ENCODE data around the gene EEF1G. TPM values are rescaled to one million over a fixed set of nuclear protein-coding genes. Genes with fewer than 3 reads are reported as not detected.
A peak's percentile ranks its signal among the peaks of the same experiment; 100 is the strongest.

The EEF1G gene
- total RNA-seq, 4 donors from 2014 or later, result 1,221 to 2,946 (median 2,495) TPM

DNA sequence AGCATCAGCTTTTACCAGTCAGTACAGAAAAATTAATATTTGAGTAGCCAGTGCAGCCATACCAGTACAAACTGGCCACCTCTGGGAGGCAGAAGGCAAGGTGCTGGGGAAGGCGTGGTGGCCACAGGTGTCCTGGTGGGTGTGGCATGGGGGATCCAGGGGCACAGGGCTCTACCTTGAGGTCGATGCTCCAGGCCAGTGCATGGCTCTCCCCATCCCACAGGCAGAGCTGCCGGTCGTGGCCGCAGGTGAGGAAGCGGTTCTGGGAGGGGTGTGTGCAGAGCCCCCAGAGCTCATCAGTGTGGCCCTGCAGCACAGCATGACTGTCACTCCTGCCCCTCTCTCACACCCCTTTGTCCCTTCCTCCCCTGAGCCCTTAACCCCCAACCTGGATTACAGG is 31.8 kb upstream of the EEF1G start:
- no peak overlapping the region for H3K4me3 ChIP-seq
- no peaks in the 10 kb centered on the region for H3K27me3 ChIP-seq
- TF ChIP-seq POLR2AphosphoS5 (IDR thresholded peaks at IDR 0.05) (no peak), EP300 (IDR thresholded peaks at IDR 0.05) (no peak)
- TF ChIP-seq, protein P1, sequence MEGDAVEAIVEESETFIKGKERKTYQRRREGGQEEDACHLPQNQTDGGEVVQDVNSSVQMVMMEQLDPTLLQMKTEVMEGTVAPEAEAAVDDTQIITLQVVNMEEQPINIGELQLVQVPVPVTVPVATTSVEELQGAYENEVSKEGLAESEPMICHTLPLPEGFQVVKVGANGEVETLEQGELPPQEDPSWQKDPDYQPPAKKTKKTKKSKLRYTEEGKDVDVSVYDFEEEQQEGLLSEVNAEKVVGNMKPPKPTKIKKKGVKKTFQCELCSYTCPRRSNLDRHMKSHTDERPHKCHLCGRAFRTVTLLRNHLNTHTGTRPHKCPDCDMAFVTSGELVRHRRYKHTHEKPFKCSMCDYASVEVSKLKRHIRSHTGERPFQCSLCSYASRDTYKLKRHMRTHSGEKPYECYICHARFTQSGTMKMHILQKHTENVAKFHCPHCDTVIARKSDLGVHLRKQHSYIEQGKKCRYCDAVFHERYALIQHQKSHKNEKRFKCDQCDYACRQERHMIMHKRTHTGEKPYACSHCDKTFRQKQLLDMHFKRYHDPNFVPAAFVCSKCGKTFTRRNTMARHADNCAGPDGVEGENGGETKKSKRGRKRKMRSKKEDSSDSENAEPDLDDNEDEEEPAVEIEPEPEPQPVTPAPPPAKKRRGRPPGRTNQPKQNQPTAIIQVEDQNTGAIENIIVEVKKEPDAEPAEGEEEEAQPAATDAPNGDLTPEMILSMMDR (IDR thresholded peaks at IDR 0.05), result no peak
- H3K9me3 ChIP-seq, result no peaks in the 10 kb centered on the region
- H3K4me1 ChIP-seq, result peaks cover 27% of the 10 kb centered on the region
- no peak overlapping the region for H3K27ac ChIP-seq
- no peak for DNase-seq (ENCODE audit: low spot score in 2 of 2)
- 82% methylated on average over 5 of the region's 6 CpGs for WGBS
- peaks cover 35% of the 10 kb centered on the region for H3K36me3 ChIP-seq

DNA sequence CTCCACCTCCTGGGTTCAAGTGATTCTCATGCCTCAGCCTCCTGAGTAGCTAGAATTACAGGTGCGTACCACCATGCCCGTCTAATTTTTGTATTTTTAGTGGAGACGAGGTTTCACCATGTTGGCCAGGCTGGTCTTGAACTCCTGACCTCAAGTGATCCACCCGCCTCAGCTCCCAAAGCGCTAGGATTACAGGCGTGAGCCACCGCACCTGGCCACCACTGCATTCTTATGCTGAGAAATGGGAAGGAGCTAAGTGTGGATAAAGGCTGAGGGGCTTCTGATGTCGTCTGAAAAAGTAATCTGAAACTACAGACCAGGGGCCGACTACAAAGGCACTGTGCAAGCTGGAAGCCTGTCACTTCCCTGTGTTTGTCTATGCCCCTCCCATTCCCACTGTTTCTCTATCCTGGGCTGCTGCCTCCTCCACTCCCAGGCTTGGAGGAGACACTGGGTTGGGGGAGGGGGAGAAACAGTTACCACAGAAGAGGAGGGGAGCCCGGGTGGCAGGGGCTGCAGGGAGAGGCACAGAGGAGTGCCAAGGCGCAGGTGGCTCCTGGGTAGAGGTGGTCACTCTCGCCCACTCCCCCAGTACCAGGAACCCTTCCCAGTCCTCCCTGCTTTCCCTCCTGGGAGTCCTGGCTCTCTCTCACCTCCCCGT is 30.9 kb upstream of the EEF1G start:
- 81% methylated on average over 13 of the region's 13 CpGs for WGBS

DNA sequence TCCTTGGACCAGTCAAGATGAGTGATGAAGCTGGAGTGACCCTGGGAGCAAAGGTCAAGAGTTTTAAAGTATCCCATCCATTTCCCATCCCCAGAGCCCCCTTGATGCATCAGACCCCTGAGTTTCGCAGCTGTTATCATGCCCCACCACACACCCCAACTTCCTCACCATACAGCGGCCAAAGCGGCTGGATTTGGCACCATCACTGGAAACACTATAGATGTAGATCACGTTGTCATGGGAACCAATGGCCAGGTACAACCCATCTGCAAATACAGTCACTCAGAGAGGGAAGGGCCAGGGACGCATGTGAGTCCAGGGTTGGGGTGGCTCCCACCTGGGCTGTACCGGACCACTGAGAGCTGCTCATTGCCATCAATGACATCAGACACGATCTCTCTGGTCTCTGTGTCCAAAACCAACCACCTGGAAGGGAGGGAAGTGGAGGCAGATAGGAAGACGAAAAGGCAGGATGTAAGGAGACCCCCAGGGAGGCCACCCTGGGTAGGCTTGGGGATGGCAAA is 30.1 kb upstream of the EEF1G start:
- H3K27me3 ChIP-seq, result no peaks in the 10 kb centered on the region
- H3K36me3 ChIP-seq, result peaks cover 28% of the 10 kb centered on the region
- DNase-seq (ENCODE audit: low spot score in 2 of 2), result no peak
- H3K4me3 ChIP-seq, result no peak overlapping the region
- 94% methylated on average over 8 of the region's 8 CpGs for WGBS
- TF ChIP-seq, protein P1 (IDR thresholded peaks at IDR 0.05), result no peak
- TF ChIP-seq EP300 (IDR thresholded peaks at IDR 0.05), result no peak
- TF ChIP-seq POLR2A (IDR thresholded peaks at IDR 0.05), result no peak
- TF ChIP-seq POLR2AphosphoS5 (IDR thresholded peaks at IDR 0.05), result no peak
- no peak overlapping the region for H3K27ac ChIP-seq
- no peaks in the 10 kb centered on the region for H3K9me3 ChIP-seq
- H3K4me1 ChIP-seq, result peaks cover 43% of the 10 kb centered on the region

More for the DNA sequence above, 30.9 kb upstream of the EEF1G start:
- H3K27ac ChIP-seq, result no peak overlapping the region
- peaks cover 28% of the 10 kb centered on the region for H3K36me3 ChIP-seq
- peaks cover 35% of the 10 kb centered on the region for H3K4me1 ChIP-seq
- DNase-seq (ENCODE audit: low spot score in 2 of 2), result no peak
- no peaks in the 10 kb centered on the region for H3K9me3 ChIP-seq
- no peak overlapping the region for H3K4me3 ChIP-seq
- H3K27me3 ChIP-seq, result no peaks in the 10 kb centered on the region
- TF ChIP-seq POLR2AphosphoS5 (IDR thresholded peaks at IDR 0.05) (no peak), EP300 (IDR thresholded peaks at IDR 0.05) (no peak), POLR2A (IDR thresholded peaks at IDR 0.05) (no peak)
- TF ChIP-seq, protein P1 (IDR thresholded peaks at IDR 0.05), result no peak

DNA sequence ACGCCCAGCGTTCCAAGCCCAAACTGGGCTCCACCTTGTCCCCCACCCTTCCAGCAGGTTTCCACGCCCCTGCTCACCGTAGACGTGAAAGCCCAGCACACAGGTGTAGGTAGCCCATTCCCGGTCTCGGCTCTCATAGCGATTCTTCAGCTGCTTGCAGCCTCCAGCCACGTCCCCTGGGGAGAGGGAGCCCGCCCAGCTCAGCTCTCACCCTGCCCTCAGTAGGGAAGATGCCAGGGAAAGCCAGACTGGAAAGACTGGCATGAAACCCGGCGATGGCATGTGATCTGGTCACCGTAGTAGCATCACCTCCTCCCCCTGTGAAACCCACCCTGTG is 29.3 kb upstream of the EEF1G start:
- Histone ChIP-seq H3K9me3 (no peaks in the 10 kb centered on the region), H3K27ac (peak overlapping the region; percentile 99), H3K4me3 (peak overlapping the region; percentile 100), H3K4me1 (peaks cover 51% of the 10 kb centered on the region), H3K27me3 (no peaks in the 10 kb centered on the region), H3K36me3 (peaks cover 25% of the 10 kb centered on the region)
- TF ChIP-seq POLR2A (IDR thresholded peaks at IDR 0.05), result no peak
- no peak for TF ChIP-seq EP300 (IDR thresholded peaks at IDR 0.05)
- TF ChIP-seq, protein P1 (IDR thresholded peaks at IDR 0.05), result no peak
- no peak for TF ChIP-seq POLR2AphosphoS5 (IDR thresholded peaks at IDR 0.05)
- WGBS, result 16% methylated on average over 5 of the region's 13 CpGs
- DNase-seq (ENCODE audit: low spot score in 2 of 2), result no peak

DNA sequence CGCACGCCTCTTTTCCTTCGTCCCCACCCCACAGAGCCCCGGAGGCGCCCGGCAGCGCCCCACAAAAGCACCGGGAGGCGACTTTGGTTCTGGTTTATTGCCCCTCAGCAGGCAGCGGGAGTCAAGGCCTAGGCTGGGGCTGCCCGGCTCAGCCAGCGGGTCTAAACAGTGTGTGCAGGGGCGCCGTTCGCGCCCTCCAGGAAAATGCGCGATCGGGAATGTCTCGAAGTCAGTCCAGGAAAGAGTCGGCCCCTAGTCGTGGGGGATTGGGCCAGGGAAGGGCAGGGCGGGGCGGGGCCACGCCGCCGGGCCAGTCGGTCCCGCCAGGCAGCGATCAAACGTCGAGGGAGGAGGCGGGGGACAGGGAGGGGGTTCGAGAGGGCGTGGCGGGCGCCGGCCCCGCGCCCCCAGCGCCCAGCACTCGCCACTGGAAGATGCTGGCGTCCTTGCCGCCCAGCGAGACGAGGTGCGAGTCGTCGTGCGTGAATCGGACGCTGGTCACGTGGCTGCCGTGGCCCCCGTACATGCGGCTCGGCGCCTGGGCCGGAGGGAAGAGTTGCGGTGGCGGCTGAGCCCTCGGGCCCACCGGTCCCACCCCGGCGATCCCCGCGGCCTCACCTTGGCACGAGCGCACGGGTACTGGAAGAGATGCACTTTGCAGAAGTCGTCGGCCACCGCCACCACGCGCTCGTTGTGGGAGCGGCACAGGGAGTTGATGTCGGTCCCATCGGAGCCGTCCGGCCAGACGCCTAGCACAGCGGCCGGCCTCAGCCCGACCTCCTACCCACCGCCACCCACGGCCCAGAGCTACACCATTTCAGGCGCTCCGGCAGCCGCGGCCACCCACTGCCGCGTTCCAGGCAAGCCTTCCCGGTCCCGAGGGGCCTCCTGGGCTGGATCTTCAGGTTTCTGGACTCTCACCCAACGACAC is 28.7 kb upstream of the EEF1G start:
- no peaks in the 10 kb centered on the region for H3K27me3 ChIP-seq
- H3K36me3 ChIP-seq, result peaks cover 30% of the 10 kb centered on the region
- peak in 1 of 3 donors; percentile 41 for TF ChIP-seq POLR2AphosphoS5 (IDR thresholded peaks at IDR 0.05)
- no peak for TF ChIP-seq EP300 (IDR thresholded peaks at IDR 0.05)
- TF ChIP-seq, protein P1 (IDR thresholded peaks at IDR 0.05), result no peak
- TF ChIP-seq POLR2A (IDR thresholded peaks at IDR 0.05), result no peak
- H3K4me1 ChIP-seq, result peaks cover 55% of the 10 kb centered on the region
- peak overlapping the region; percentile 99 for H3K27ac ChIP-seq
- peak; percentile 87 to 88 for DNase-seq (ENCODE audit: low spot score in 2 of 2)
- WGBS, result 0% methylated on average over 26 of the region's 96 CpGs
- H3K4me3 ChIP-seq, result peak overlapping the region; percentile 100
- H3K9me3 ChIP-seq, result no peaks in the 10 kb centered on the region
